ENCODE data around the gene TMEM242. TPM values are rescaled to one million over a fixed set of nuclear protein-coding genes. Genes with fewer than 3 reads are reported as not detected.

TMEM242 gene
- total RNA-seq, 1 donor from 2014 or later: 9.7 TPM

GRCh38 chr6:157249826-157250225 lies 73.5 kb downstream of the TMEM242 start:
- no peak overlapping the region for H3K27ac ChIP-seq (ENCODE audit: low read depth, low read length)
- H3K79me2 ChIP-seq (ENCODE audit: insufficient read depth, low read length): no peaks in the 10 kb centered on the region
- Mint-ChIP-seq H3K27ac (ENCODE audit: unreplicated experiment) (no peak overlapping the region), H3K36me3 (ENCODE audit: low read depth, unreplicated experiment) (no peaks in the 10 kb centered on the region), H3K9me3 (ENCODE audit: unreplicated experiment) (peaks cover 9% of the 10 kb centered on the region), H3K4me1 (ENCODE audit: low read depth, unreplicated experiment) (no peaks in the 10 kb centered on the region), H3K27me3 (ENCODE audit: low read depth, unreplicated experiment) (peaks cover 36% of the 10 kb centered on the region), H3K4me3 (ENCODE audit: unreplicated experiment) (no peak overlapping the region)
- DNase-seq (ENCODE audit: low read depth) (no peak), FAIRE-seq (no peak)
- no peak overlapping the region for H3K4me2 ChIP-seq (ENCODE audit: low read length)
- no peaks in the 10 kb centered on the region for H4K20me1 ChIP-seq (ENCODE audit: insufficient read depth, low read length)
- peaks cover 3% of the 10 kb centered on the region for H3K9me3 ChIP-seq (ENCODE audit: insufficient read depth, low read depth, low read length)
- no peak for TF ChIP-seq EZH2 (IDR thresholded peaks at IDR 0.05; ENCODE audit: insufficient read depth, low read length)
- no peak overlapping the region for H3K4me3 ChIP-seq (ENCODE audit: insufficient read depth, low read depth, low read length)
- H3K27me3 ChIP-seq (ENCODE audit: insufficient read depth, low read length): peaks cover 9% of the 10 kb centered on the region
- H3K9ac ChIP-seq (ENCODE audit: low read length): no peak overlapping the region
- no peaks in the 10 kb centered on the region for H3K4me1 ChIP-seq (ENCODE audit: insufficient read depth, low read length)
- no peak overlapping the region for H2AFZ ChIP-seq (ENCODE audit: low read depth, low read length)
- H3K36me3 ChIP-seq (ENCODE audit: insufficient read depth, low read length): no peaks in the 10 kb centered on the region

GRCh38 chr6:157248264-157248663 lies 75.1 kb downstream of the TMEM242 start:
- Mint-ChIP-seq H3K4me1 (ENCODE audit: low read depth, unreplicated experiment) (no peaks in the 10 kb centered on the region), H3K27ac (ENCODE audit: unreplicated experiment) (no peak overlapping the region), H3K4me3 (ENCODE audit: unreplicated experiment) (no peak overlapping the region), H3K36me3 (ENCODE audit: low read depth, unreplicated experiment) (no peaks in the 10 kb centered on the region), H3K9me3 (ENCODE audit: unreplicated experiment) (peaks cover 9% of the 10 kb centered on the region), H3K27me3 (ENCODE audit: low read depth, unreplicated experiment) (peaks cover 38% of the 10 kb centered on the region)
- FAIRE-seq (no peak), DNase-seq (ENCODE audit: low read depth) (no peak)
- Histone ChIP-seq H3K9ac (ENCODE audit: low read length) (no peak overlapping the region), H3K4me1 (ENCODE audit: insufficient read depth, low read length) (no peaks in the 10 kb centered on the region), H3K4me3 (ENCODE audit: insufficient read depth, low read depth, low read length) (no peak overlapping the region), H3K36me3 (ENCODE audit: insufficient read depth, low read length) (no peaks in the 10 kb centered on the region), H4K20me1 (ENCODE audit: insufficient read depth, low read length) (no peaks in the 10 kb centered on the region), H3K27me3 (ENCODE audit: insufficient read depth, low read length) (peaks cover 7% of the 10 kb centered on the region), H3K9me3 (ENCODE audit: insufficient read depth, low read depth, low read length) (peaks cover 7% of the 10 kb centered on the region), H3K27ac (ENCODE audit: low read depth, low read length) (no peak overlapping the region), H3K4me2 (ENCODE audit: low read length) (no peak overlapping the region), H3K79me2 (ENCODE audit: insufficient read depth, low read length) (no peaks in the 10 kb centered on the region), H2AFZ (ENCODE audit: low read depth, low read length) (no peak overlapping the region)
- TF ChIP-seq CTCF (IDR thresholded peaks at IDR 0.05; ENCODE audit: insufficient read depth, low read depth, low read length): no peak
- TF ChIP-seq EZH2 (IDR thresholded peaks at IDR 0.05; ENCODE audit: insufficient read depth, low read length): no peak

- Histone ChIP-seq H3K9me3 (ENCODE audit: insufficient read depth, low read depth, low read length) (peaks cover 7% of the 10 kb centered on the region), H3K4me2 (ENCODE audit: low read length) (no peak overlapping the region), H4K20me1 (ENCODE audit: insufficient read depth, low read length) (no peaks in the 10 kb centered on the region), H3K79me2 (ENCODE audit: insufficient read depth, low read length) (no peaks in the 10 kb centered on the region), H3K4me1 (ENCODE audit: insufficient read depth, low read length) (no peaks in the 10 kb centered on the region), H3K4me3 (ENCODE audit: insufficient read depth, low read depth, low read length) (no peak overlapping the region), H3K9ac (ENCODE audit: low read length) (no peak overlapping the region), H3K36me3 (ENCODE audit: insufficient read depth, low read length) (no peaks in the 10 kb centered on the region), H3K27ac (ENCODE audit: low read depth, low read length) (no peak overlapping the region), H3K27me3 (ENCODE audit: insufficient read depth, low read length) (peaks cover 3% of the 10 kb centered on the region), H2AFZ (ENCODE audit: low read depth, low read length) (no peak overlapping the region)
- Mint-ChIP-seq H3K36me3 (ENCODE audit: low read depth, unreplicated experiment) (peaks cover 2% of the 10 kb centered on the region), H3K4me1 (ENCODE audit: low read depth, unreplicated experiment) (no peaks in the 10 kb centered on the region), H3K9me3 (ENCODE audit: unreplicated experiment) (peaks cover 14% of the 10 kb centered on the region), H3K27me3 (ENCODE audit: low read depth, unreplicated experiment) (peaks cover 40% of the 10 kb centered on the region), H3K27ac (ENCODE audit: unreplicated experiment) (no peak overlapping the region), H3K4me3 (ENCODE audit: unreplicated experiment) (no peak overlapping the region)
- TF ChIP-seq CTCF (IDR thresholded peaks at IDR 0.05; ENCODE audit: insufficient read depth, low read depth, low read length) (no peak), EZH2 (IDR thresholded peaks at IDR 0.05; ENCODE audit: insufficient read depth, low read length) (no peak)
- no peak for DNase-seq (ENCODE audit: low read depth)
- FAIRE-seq: no peak
Observed at GRCh38 chr6:157246771-157247484, 76.4 kb downstream of the TMEM242 start.

Data from astrocyte (in vitro differentiated cells and primary cell).